GM20431 (cell line): ENCODE data around the gene ARMH4.

Experiments
- in situ Hi-C: fragments of 300-500 bp; cut with MseI, MboI; formaldehyde crosslinking; loops from one replicate; pipeline ENCODE4 v1.15.0; 2020; ENCODE audit warnings: low sequenced_read_pairs; ENCODE audit not compliant: unreplicated experiment

Gene ARMH4

DNA sequence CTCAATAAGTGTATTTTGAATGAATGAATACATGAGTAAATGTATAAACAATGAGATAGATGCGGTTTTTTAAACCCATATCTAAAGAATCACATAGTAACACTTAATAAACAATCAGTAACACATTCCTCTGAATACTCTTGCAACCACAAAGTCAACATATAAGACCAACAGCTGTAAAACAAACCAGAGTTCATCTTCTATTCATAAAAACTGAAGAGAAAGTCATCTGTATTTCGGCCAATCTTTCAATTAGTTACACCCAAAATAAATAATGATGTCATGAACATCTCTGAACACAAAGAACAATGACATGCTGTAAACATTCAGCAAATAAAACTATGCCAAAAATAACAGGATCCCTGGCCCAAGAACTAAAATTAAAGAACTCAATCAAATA, 47.2 kb downstream of the ARMH4 start:
- in situ Hi-C loops = no loop called here

DNA sequence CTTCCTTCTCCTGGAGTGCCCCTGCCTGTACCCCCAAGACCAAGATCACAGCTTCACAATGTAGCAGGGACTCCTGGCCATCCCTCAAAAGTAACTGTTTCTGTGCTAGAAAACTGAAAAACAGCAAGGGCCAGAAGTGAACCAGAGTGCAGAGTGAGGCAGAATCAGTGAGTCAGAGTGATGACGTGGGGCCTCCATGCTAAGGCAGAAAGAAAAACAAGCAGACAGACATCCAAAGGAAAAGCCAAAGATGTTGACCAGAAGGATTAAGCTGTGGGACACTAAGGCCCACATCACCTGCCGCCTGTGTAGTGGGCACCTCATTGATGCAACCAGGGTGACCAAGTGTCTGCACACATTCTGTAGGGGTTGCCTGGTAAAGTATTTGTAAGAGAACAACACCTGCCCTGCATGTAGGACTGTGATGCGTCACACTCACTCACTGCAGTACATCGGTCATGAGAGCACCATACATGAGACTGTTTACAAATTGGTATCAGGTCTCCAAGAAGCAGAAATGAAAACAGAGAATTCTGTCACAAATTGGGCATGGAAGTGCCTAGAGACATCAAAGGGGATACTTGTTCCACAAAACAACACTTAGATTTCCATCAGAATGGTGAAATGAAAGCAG, 51.2 kb downstream of the ARMH4 start:
- in situ Hi-C loops = no loop called here

DNA sequence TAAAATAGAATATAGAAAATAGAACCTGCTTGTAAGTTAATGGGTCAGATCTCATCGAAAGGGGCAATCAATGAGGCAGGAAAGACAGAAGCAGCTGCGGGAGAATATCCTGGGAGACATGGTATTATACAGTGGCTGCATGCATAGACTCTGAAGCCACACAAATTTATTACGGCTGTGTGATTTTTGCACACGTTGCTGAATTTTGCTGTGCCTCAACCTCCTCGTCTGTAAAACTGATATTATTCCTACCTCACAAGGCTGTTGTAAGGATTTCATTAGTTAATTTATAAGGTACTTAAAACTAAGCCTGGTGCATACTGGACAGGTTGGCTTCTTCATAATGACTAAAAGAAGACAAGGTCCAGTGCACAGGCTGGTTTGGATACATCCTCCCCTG, 52.3 kb downstream of the ARMH4 start:
- in situ Hi-C loops = no loop called here

DNA sequence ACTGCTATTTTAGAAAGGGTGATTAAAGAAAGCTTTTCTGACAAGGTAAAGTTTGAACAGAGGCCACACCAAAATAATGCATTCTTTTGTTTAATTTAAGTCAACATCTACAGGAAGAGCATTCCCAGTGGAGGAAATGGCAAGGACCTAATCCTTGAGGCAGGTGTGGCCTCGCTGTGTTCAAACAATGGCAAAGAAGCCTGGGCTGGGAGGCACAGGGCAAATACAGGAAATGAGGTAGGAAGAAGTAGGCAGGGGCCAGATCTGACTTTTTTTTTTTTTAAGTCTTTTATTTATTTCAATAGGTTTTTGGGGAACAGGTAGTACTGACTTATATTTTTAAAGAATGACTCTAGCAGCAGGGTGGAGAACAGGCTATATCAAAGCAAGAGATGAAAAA, 53.5 kb downstream of the ARMH4 start:
- in situ Hi-C loops = no loop called here

DNA sequence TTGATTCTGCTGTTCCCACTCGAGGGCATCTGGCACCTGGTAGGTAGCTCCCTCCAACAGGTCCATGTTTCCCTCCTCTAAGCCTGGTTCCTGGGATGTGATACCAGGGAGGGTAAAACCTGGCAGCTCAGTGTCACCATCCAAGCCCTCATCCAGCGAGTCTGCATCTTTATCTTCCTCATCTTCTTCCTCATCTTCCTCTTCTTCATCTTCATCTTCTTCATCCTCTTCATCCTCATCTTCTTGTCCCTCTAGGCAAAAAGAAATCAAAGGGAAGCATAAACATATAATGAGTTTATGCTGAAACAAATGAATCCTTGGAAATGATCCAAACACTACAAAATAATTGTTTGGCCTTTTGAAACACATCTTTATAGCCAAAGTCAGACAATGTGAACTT, 55.3 kb downstream of the ARMH4 start:
- in situ Hi-C loops = no loop called here

DNA sequence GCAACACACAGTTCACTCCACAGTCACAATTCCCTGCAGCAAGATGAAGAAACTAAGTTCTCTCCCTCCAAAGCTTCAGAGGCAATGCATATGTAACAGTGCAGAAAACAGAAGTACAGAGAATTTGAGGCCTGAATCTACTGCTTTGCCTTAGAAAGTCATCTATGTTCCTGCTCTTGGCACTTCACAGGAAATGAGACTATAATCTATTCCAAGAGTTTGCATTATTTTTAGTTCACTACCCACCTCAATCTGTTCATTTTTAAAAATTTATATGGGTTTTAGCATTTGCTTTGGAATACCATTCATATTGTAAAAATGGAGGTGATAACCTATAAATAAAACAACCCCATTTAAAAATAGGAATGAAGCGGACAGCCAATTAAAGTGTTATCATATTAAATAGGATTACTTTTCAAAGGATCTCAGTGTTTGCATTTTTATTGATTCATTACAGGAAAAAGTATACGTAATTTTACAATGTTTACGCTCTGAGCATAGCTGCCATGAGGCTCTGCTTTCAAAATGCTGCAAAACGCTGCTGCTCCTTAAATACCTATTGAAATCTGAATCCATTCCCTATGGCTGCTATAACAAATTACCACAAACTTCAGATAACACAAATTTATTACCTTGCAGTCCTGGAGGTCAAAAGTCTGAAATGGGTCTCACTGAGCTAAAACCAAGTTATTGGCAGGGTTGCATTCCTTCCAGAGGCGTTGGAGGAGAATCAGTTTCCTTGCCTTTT, 60.0 kb downstream of the ARMH4 start:
- in situ Hi-C loops = no loop called here

DNA sequence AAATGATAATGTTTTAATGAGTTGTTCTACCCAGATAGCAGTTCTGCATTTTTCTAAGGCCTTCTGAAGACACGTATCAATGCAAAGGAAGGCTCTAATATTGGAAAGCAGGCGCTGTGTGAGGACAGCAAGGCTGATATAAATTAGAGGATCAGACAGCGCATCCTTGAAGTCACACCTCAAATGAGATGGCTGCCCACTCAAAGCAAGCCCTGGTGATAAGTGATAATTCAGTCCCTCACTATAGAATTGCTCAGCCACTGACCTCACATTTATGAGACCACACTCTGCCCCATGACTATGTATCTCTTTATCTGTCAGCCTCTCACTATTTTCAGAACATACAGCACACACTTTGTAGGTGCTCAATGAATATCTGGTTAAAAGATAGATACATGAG, 62.4 kb downstream of the ARMH4 start:
- in situ Hi-C loops = no loop called here

DNA sequence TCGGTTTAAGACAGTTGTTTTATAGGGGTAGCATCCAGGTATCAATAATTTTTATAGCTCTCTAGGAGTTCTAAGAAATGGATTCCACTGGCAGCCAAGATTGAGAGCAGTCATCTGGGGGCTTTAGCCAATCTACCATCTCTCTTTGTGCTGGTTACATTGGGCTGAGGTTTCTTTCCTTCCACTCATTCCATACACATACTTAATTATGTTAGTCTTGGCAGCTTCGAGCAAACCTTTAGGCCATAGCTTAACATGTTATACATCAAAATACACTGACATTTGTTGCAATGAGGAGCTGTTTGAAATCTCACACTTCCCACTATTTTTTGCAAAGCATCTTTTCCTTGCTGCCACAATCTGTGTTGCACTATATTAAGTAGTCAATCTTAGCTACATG, 63.1 kb downstream of the ARMH4 start:
- in situ Hi-C loops = no loop called here

DNA sequence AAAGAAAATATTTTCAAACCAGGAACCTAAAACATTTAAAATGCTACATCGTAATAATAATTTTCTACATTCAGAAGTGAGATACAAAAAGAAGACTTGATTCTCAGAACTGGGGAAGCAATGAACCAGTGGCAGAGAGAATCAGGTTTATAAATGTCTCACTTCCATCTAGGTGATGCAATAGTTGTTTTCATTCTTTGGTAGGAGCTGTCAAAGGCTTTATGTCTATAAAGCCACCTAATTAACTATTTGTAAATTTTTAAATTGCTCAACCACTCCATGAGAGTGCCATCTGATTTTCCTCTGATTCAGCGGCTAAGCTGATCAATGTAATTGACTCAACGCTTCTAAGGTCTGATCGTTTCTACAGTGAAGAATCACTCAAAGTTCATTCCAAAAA, 66.1 kb downstream of the ARMH4 start:
- in situ Hi-C loops = no loop called here

DNA sequence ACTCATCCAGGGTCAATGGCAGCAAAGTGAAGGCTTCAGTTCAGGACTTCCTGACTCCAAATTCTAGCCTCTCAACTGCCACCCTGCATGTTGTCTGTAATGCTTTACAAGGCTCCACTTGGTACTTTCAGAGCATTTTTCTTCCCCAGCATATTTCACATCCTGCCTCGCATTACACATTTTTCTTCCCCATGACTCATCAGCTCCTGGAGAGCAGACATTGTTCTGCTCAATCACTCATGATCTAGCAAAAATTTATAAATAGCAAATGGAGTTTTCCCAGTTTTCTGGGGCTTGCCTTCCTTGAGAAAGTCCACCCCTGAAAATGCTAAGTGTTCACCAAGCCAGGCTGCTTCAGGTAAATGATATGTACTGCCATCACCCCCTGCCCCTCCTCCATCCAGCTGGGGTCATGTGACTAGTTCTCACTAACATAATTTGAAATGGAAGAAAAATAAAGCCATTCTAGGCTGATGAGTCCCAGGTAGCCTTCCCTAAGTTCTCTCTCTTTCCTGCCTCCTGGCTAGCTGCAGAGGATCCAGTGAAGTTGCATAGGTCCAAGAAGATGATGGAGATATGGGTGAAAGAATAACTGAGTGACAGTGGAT, 69.4 kb downstream of the ARMH4 start:
- in situ Hi-C loops = no loop called here

DNA sequence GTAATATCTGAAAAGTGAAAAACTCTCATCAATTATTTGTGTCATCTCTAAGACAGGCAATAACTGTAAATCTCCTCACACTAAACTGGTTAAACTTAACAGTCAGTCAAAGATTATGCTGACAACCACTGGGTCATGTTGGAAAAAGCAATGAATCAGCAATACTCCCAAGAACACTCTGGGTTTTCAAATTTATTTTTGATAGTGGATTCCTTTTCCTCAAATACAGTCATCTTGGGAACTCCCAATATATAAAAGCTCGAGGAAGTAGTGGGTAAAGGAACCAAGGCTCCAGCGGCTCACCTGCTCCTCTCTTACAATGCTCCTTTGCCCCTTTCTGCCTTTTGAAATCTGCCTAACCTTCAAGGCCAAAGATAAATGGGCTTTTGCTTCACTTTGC, 70.0 kb downstream of the ARMH4 start:
- in situ Hi-C loops = no loop called here

DNA sequence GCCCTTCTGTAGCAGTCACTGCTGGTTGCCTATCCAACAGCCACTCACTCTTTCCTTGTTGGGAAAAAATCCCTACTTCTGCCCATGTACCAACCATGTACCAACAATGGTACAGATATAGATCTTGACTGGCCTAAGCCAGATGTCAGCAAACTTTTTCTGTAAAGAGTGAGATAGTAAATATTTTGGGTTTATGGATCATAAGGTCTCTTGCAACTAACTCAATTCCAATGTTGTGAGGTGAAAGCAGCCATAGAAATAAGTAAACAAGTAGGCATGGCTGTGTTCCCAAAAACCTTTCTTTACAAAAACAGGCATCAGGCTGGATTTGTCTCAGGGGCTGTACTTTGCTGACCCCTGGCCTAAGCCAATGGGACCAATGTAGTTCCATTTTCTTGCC, 73.5 kb downstream of the ARMH4 start:
- in situ Hi-C loops = no loop called here

DNA sequence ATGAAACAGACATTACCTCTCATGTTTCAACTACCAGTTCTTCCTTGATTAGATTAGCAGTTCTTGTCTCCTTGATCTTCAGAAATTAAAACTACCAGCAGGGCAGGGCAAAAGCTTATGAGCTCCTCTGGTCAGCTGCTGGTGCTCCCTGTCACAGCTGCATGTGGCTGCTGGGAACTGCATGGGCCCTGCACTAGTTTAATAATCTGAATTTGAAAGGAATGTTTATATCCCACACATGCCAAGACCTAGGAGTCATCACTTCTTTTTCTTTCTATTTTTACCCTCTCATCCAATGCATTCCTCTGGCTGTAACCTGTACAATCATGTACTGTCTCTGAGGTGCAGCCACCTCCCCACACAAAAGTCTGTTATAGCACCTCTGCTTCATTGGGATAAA, 73.9 kb downstream of the ARMH4 start:
- in situ Hi-C loops = no loop called here

DNA sequence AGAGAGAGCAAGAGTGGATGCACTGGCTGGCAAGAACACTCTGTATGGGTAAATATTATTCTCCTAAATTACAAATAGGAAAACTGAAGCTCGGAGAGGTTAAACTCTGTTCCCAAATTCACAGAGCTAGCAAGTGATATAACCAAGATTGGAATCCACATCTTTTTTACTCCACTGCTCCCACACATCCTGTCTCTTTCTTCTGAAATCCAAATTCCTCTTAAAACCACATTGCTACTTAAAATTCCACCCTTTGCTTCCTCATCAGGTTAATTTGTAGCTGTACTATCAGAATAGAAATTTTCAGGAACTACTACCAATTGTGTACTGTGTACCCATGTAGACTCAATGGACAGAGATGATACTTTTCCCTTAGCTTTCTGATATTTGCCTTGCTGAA, 74.4 kb downstream of the ARMH4 start:
- in situ Hi-C loops = no loop called here

DNA sequence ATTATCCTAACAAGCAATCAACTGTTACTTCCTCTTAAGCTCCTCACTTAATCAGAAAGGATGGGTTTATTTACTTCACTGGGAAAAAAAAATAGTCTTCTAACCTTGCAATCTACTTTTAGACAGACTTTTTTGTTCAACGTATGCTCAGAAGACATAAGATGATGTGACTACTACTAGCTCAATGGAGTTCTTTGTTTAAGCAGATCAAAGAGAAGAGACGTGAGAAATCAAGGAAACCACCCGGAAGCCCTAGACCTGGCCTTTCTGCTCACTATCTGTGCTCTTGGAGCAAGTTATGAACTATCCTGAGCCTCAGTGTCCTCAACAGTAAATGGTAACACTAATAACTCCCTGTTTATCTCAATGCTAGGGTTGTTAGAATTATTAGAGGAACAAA, 78.5 kb downstream of the ARMH4 start:
- in situ Hi-C loops = loop anchor here (25.0 kb wide), 1 partner anchor 586 kb away; the partner anchor contains the start of gene CCDC198

DNA sequence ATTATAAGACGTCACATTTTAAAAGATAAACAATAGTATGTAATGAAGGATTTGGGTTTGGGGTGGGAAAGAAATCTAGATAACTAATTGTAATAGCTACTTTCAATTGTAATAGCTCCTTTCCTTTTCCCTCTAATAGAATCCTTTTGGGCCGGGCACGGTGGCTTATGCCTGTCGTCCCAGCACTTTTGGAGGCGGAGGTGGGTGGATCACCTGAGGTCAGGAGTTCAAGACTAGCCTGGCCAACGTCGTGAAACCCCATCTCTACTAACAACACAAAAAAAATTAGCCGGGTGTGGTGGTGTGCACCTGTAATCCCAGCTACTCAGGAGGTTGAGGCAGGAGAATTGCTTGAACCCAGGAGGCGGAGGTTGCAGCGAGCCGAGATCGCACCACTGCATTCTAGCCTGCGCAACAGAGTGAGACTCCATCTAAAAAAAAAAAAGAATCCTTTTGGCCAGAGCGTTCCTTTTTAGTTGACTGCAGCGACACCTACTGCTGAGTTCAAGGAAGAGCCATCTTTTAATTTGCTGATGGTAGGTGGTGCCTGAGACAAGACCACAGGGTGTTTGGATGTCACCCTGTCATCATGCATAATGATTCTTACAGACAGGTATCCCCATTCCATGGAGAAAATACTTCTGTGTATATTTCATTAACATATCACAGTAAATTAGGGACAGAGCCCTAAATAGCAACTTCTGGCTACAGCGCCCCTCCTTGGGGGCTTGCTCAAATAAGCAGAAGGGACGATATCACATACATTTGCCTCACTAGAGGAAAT, 79.5 kb downstream of the ARMH4 start:
- in situ Hi-C loops = loop anchor here (25.0 kb wide), 1 partner anchor 585 kb away; the partner anchor contains the start of gene CCDC198

DNA sequence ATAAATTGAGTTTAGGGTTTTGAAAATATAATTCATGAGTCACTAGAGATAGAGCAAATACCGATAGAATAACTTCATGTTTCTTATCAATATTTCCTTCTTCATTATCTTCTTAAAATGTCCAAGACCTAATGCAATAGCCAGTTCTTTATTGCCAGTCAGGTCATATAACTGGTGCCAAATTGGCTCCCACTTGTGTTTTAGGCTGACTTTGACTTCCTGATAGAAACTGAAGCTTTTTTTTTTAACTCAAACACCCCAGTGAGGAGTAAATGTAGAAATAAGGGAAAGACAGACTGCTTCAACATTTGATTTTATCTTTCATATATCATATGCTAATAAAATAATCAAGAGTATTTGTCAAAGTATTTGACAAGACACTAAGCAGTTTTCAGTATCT, 80.7 kb downstream of the ARMH4 start:
- in situ Hi-C loops = loop anchor here (25.0 kb wide), 1 partner anchor 584 kb away; the partner anchor contains the start of gene CCDC198

DNA sequence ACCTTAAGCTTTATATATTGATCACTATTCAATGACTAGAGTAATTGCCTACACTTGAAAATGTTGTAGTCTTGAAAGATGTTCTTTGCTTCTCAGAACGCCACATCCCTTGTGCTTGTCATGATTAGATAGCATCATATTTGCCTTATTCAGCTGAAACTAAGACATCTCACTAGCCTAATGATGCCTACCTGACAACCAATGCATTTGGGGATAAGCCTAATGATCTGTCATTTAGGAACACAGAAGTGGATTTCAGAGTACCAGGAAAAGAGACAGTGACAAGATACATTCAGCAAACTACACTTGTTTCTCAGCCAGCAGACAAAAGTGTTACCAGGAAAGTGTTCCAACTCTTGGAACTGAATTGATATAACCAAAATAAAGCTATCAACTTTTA, 83.7 kb downstream of the ARMH4 start:
- in situ Hi-C loops = loop anchor here (25.0 kb wide), 1 partner anchor 581 kb away; the partner anchor contains the start of gene CCDC198

DNA sequence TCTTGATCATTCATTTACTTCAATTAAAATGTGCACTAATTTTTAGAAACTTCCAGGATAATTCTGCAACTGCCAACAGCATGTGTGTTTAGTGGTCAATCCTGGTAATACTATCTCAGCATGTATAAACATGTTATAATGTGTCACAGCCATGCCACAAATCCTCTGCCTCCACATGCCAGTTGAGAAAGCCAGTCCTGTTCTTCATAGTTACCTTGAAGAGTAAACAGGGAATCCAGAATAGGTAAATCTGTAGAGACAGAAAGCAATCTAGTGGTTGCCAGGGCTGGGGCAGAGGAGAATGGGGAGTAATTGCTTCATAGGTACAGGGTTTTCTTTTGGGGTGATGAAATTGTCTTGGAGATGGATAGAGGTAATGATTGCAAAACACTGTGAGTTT, 85.9 kb downstream of the ARMH4 start:
- in situ Hi-C loops = loop anchor here (25.0 kb wide), 1 partner anchor 579 kb away; the partner anchor contains the start of gene CCDC198

DNA sequence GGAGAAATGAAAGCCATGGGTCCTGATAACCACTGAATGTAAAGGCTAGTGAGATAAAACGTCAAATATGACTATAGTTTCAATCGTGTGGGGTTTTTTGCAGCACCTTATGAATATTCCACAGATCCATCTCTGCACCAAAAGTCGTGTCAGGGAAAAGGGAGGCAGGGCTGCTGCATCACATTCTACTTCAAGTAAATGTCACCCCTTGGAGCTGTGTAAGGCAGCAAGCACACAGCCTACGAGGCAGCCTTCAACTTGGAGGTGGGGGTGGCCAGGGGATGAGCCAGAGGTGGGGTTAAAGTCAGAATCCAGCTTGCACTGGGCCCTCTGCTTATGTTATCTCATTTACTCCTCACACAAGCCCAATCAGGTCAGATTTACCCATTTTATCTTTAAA, 90.4 kb downstream of the ARMH4 start:
- in situ Hi-C loops = loop anchor here (25.0 kb wide), 1 partner anchor 574 kb away; the partner anchor contains the start of gene CCDC198
